GM18858 (cell line): ENCODE results near the gene RTP3.
"Not testable (repeated sequence)": the region's sequence is repeated elsewhere in the genome, so short reads cannot be mapped to it uniquely, and the experiment has no call there.

Source experiments
- ATAC-seq: cut with Tn5 transposase; IDR thresholded peaks from one replicate; pipeline ENCODE4 v1.9.1; 2021; ENCODE audit not compliant: unreplicated experiment

RTP3 gene

GRCh38 chr3:46544771-46545503, 47.2 kb downstream of the RTP3 start:
- ATAC-seq: no peak

- no peak for ATAC-seq
These were observed 48.2 kb downstream of the RTP3 start for GRCh38 chr3:46545818-46546630.

GRCh38 chr3:46546896-46547440, 49.2 kb downstream of the RTP3 start:
- ATAC-seq: no peak

GRCh38 chr3:46548611-46549010, 50.8 kb downstream of the RTP3 start:
- ATAC-seq: not testable (repeated sequence)

GRCh38 chr3:46549408-46549904, 51.7 kb downstream of the RTP3 start:
- ATAC-seq: no peak

GRCh38 chr3:46549989-46550388, 52.2 kb downstream of the RTP3 start:
- ATAC-seq: no peak
